GM18507 (cell line): Measurements from ENCODE around the gene POFUT2.

Source experiments
- DNase-seq: peaks from one replicate; pipeline ENCODE4 v3.0.0; 2011; ENCODE audit warnings: low read depth; ENCODE audit not compliant: insufficient read length; ENCODE audit errors: extremely low spot score
- FAIRE-seq: peaks from 2 replicates; lab custom pipeline; 2011; peaks lifted over from hg19 to GRCh38; lab: Jason Lieb, UNC

Gene POFUT2, protein sequence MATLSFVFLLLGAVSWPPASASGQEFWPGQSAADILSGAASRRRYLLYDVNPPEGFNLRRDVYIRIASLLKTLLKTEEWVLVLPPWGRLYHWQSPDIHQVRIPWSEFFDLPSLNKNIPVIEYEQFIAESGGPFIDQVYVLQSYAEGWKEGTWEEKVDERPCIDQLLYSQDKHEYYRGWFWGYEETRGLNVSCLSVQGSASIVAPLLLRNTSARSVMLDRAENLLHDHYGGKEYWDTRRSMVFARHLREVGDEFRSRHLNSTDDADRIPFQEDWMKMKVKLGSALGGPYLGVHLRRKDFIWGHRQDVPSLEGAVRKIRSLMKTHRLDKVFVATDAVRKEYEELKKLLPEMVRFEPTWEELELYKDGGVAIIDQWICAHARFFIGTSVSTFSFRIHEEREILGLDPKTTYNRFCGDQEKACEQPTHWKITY

DNA sequence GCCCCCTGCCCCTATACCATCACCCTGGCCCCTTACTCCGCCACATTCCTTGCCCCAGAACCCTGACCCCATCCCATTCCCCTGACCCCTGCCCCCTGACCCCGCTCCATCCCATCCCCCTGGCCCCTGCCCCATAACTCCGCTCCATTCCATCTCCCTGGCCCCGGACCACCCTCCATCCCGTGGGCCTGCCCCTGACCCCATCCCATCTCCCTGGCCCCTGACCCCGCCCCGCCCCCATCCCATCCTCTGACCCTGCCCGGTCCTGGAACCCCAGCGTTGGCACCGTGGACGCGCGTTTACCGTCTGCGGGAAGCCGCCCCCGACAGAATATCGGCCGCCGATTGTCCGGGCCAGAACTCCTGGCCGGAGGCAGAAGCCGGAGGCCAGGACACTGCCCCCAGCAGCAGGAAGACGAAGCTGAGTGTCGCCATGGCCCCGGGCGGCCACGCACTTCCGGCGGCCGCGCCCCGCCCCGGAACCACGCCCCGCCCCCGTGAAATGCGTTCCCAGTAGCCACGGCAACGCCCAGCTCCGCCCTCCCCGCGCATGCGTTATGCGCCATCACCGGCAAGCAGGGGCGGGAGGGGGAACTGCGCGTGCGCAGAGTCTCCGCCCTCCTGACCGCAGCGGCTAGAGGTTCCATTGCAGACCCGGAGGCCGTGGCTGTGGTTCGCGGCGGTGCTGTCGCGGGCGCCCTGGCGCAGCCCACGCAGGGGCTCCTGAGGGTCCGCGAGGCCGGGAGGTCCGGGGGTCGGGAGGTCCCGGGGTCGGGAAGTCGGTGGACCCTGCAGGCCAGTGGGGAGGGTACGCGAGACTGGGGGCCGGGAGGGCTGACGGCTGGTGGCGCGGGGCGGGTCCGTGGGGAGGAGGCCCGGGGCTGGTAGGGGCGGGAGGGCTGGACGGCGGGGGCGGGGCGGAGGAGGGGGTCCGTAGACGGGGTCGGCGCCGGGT lies at the start of gene POFUT2:
POFUT2 (minus strand) TSS at position 458 of the 954 bp plus-strand sequence; CDS start at position 434, 24 bp downstream.
- FAIRE-seq, result peak; percentile 93
- peak; percentile 99 for DNase-seq

DNA sequence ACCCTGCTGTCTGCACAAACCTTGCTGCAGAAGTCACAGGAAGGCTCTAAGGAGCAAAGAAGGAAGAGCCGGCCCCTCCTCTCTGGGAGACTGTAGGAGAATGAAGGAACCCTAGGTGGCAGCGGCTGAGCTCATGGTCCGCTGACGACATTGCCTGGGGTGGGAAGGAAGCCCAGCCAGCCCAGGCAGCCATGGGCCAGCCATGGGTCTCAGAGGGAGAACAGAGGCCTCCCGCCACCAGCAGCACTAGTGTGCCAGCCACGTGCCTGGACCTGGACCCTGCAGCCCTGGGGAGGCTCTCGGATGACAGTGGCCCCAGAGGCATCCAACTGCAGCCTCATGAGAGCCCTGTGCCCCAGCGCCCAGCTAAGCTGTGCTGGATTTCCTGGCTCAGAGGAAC lies 49.2 kb upstream of the POFUT2 start:
- DNase-seq, result no peak
- FAIRE-seq, result no peak

DNA sequence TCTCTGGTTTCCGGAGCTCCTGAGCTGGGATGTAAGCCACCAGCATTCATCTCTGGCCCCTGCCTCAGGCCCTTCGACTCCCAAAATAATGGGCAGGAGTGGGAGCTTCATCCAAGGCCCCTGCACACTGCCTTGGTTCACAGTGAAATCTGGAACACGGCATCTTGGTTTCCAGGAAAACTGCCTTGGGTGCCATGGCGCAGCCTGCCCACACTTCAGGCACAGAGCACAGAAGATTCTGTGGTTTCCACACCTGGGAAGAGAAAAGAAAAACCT lies 48.8 kb upstream of the POFUT2 start:
- DNase-seq, result no peak
- no peak for FAIRE-seq

DNA sequence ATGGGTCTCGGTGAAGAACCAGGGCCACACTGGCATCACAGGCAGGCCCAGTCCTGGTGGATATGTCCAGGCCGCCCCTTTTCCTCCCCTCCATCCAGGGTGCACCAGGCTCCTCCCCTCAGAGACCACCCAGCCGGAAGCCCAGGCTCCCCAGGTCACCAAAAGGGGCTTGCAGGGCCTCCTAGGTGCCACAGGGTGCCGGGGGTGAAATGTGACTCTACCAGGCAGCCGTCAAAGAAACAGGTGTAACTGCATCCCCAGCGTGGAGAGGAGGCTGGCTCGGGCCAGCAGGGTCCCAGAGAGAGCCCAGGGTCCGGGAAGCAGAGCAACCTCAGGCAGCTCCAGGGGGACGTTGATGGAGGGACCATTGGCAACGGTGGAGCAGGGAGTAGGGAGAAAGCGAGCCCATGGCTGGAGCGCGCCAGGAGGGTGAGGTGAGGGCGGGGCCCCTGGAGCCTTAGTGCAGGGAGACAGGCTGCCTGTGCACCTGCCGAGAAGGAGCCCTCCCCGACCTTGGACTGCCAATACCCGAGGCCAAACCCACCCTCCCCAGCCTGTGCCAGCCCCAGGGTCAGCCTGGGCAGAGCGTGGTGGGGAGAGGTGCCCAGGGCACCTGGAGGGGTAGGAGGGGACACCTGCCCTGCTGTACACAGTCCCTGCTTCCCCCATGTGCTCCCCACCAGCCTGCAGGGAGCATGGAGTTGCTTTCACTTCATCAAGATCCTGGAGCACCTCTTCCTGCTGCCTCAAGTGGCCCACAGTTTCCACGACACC lies 48.3 kb upstream of the POFUT2 start:
- no peak for DNase-seq
- no peak for FAIRE-seq

DNA sequence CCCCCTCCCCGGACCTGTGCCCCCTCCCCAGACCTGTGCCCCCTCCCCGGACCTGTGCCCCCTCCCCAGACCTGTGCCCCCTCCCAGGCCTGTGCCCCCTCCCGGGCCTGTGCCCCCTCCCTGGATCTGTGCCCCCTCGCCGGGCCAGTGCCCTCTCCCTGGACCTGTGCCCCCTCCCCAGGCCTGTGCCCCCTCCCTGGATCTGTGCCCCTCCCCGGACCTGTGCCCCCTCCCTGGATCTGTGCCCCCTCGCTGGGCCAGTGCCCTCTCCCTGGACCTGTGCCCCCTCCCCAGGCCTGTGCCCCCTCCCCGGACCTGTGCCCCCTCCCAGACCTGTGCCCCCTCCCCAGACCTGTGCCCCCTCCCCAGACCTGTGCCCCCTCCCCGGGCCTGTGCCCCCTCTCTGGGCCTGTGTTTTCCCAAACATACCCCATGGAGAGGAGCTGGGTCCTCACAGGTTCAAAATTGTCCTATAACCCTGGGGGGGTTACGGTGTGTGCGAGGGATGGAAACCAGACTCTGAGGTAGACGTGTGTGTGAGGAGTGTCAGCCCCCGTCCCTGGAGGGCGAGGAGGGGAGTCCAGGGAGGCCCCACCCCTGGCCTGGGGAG lies 47.6 kb upstream of the POFUT2 start:
- no peak for DNase-seq
- no peak for FAIRE-seq

DNA sequence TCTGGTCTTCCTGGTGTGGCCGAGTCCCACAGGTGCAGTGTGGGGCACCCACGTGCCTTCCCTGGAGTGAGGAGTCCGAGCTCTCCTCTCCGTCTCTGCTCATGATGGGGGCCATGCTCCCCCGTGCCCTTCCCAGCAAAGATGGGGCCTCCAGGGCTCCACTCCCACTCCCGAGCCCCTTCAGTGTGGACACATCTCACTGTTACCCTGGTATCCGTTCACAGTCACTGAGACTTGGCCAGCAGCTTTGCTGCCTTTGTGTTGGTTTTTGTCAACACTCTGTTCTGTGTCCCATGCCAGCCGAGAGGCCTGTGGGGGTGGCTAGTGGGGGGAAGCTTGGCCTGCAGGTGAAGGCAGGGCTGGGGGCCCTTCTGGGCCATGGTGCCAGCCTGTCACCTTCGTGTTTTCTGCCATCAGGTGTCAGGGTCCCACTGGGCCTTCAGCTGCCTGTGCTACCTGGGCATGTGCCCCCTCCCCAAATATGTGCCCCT lies 46.9 kb upstream of the POFUT2 start:
- FAIRE-seq, result no peak
- no peak for DNase-seq

DNA sequence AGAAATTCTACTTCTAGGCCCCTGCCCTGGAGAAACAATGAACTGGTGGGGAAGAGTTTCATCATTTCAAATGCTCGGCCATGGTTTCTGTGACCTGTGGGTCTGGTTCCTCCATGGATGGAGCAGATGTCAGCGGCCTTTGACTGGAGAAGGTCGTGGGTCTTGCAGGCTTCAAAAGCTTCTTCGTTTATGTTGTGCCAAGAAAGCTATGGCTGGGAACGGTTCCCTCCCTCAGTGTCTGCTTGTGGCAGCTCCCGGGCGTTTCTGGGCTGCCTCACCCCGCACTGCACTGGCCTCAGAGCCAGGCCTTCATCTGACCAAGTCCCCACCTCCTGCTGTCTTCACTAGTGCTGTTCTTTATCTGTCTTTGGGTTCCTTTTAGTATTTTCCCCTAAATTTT lies 46.4 kb upstream of the POFUT2 start:
- no peak for FAIRE-seq

DNA sequence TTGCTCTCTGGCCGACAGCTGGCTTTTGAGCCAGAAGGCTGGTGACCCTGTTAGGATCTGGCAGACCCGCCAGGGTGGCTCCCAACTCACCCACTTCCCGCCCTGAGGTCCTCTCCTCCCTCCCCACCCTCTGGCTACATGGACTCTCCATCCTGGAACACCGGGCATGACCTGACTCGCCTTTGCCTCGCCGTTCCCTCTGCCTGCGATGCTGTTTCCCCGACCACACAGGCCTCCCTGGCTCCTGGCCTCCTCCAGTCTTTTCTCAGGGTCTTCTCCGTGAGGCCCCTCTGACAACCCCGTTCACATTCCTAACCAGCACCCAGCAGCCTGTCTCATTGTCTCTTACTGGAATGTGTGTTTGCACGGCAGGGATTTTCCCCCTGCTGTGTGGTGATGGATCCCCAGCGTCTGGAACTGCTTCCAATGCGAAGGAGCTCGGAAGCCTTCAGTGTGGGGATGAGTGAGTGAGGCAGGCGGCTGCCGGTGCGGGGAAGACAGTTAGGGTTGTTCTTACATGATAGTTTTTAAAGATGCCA lies 46.0 kb upstream of the POFUT2 start:
- no peak for FAIRE-seq
- no peak for DNase-seq

More for the DNA sequence above, 46.4 kb upstream of the POFUT2 start:
- no peak for DNase-seq

DNA sequence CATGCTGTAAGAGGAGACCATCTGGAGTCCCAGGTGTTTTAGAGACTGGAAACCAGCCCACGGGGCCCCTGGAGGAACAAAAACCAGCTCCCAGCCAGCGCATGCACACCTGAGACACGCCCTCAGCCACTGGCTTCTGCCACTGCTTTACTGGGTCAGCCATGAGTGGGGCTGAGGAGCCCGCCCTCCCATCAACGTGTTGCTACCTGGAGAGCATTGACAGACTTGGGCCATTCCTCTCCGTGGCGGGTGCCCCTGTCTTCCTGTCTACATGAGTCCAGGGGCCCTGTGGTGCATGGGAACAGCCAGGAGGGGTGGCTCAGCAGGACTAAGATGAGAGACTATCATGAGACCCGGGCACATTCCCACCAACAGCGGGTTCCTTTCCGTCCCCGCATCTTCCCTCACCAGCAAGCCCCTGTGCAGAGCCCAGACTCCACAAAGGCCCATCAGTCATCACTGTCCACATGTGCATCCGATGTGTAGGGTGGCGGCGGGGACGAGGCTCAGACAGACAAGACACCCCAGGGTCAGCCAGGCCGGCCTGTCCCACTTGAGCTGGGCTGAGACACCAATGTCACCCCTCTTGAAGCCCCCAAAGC lies 45.4 kb upstream of the POFUT2 start:
- no peak for DNase-seq
- FAIRE-seq, result no peak

DNA sequence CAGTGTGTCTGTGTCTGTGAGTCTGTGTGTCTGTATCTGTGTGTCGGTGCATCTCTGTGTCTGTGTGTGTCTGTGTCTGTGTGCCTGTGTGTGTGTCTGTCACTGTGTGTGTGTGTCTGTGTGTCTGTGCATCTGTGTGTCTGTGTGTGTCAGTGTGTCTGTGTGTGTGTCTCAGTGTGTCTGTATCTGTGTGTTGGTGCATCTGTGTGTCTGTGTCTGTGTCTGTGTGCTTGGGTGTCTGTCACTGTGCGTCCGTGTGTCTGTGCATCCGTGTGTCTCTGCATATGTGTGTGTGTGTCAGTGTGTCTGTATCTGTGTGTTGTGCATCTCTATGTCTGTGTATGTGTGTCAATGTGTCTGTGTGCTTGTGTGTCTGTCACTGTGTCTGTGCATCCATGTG lies 44.7 kb upstream of the POFUT2 start:
- no peak for DNase-seq
- no peak for FAIRE-seq

DNA sequence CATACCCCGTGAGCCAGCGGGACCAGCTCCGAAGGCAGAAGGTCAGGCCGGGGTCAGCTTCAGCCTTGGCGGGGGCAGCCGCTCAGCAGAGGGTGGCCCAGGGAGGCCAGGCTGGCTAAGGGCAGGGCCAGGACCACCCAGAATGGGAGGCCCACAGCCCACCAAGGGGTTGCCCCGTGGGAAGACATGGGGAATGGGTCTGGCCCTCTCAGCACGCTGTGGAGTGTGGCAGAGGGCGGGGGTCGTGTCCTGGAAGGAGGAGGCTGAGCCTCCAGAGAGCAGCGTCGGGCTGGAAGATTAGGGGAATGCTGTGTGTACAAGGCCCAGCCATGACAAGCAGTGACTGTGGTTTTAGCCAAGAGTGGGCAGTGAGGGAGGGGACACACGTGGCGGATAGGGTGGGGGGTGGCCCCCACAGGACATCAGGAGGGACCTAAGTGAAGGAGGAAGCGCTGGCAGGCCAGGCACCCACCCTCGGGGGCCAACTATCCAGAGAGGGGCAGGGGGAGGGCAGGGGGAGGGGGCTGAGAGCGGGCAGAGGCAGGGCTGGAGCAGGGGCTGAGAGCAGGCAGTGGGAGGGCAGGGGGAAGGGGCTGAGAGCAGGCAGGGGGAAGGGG lies 43.9 kb upstream of the POFUT2 start:
- FAIRE-seq, result no peak
- DNase-seq, result no peak

DNA sequence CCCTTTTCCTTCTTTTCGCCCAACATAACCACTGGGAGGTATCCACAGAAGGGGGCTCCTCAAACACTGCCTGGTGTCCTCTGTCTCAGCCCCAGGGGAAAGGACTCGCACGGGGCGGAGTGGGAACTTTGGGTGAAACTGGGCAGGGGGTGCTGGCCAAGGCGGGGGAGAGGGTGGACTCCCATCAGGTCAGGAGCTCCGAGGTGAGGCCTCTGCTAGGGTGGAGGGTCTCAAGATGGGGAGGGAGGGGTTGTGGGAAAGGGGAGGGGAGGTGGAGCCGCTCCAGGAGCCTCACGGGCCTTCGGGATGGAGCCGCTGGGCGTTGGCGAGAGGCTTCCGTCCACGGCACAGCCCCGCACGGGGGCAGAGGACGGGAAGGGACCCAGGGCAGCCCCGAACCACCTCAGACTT lies 43.2 kb upstream of the POFUT2 start:
- FAIRE-seq, result no peak
- DNase-seq, result no peak

DNA sequence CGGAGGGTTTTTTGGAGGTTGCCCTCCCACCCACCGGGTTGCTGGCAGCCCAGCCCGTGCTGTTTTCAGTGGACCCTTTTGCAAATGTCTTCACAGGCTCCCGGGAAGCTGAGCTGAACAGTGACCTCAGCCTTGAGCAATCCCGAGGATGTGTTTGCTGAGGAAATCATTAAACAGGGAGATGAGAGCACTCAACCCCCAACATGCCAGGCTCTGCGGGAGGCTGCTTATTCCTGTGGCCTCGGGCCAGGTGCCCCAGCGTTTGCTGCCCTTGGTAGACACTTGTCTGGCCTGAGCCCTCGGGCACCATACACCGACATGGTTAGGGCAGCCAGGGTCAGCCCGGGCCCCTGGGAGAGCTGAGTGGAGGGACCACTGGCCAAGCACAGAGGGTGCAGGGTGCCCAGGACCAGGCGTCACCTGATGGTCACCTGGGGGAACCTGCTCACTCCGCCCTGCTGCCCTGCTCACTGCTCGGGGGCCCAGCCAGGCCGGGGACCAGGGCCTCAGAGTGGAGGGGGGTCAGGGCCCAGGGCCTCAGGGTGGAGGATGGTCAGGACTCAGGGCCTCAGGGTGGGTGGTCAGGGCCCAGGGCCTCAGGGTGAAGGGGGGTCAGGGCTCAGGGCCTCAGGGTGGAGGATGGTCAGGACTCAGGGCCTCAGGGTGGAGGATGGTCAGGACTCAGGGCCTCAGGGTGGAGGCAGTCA lies 42.5 kb upstream of the POFUT2 start:
- DNase-seq (no peak), FAIRE-seq (no peak)

DNA sequence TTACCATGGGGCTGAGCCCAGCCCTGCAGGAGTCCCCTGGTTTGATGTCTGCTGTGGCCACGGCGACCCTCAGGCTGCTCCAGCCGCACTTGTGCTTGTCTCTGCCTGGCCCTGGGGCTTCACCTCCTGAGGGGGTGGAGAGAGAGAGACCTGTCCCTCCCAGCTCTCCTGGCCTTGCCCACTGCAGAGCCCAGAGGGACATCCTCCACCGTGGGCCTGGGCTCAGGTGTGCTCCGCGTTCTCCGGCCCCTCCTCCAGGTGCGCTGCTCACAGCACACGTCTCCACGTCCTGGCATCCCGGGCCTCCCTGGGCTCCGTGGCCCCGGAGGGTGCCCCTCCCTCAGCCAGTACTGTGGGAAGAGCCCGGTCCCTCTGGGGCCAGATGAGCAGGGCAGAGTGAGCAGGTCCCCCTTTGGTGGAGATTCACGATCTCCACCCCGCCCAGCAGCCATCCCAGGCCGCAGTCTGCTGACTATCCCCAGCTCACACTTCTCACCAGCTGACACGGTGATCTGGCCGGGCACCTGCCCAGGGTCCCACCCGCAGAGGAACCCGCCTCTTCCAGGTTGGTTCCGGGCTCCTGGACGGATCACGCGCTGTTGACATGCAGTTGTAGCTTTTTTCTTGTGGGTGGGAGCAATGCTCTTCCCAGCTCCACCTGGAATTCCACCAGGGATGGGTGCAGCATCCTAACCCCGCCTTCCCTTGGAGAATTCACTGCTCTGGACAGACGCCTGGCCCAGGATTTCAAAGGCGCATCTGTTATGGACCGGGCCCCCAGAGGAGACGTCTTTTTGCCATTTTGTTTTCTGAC lies 41.8 kb upstream of the POFUT2 start:
- DNase-seq, result no peak

DNA sequence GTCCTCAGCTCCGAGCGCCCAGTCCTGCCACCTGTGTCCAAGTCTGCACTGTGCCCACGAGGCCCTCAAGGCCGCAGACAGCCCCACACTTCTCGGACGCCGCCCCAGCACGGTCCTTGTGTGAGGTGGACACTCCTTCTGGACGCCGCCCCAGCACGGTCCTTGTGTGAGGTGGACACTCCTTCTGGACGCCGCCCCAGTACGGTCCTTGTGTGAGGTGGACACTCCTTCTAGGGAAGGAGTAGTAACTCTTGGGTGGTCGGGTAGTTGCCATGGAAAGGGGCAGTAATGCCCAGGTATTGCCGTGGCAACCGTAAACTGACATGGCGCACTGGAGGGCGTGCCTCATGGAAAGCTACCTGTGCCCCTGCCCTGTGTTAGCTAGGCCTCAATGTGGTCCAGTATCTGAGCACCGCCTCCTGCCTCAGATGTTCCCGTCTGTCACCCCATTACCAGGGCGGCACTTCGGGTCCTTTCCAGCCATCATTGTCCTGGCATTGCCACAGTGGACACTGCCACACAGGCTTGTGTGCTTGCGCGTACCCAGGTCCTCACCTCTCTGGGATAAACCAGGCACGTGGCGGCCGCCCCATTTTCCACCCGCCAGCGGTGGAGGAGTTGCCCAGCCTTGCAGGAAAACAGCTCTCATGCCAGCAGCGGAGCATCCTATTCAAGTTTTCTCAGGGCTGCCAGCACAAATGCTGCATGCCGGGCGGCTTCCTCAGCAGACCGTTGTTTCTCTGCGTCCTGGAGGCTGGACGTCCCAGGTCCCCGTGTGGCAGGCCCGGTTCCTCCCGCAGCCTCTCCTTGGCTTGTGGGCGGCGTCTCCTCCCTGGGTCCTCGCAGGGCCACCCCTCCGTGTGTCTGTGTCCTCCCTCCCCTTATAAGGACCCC lies 40.8 kb upstream of the POFUT2 start:
- FAIRE-seq (no peak), DNase-seq (no peak)

More for the DNA sequence above, 41.8 kb upstream of the POFUT2 start:
- no peak for FAIRE-seq
